Activated T-cell treated with anti-CD3 and anti-CD28 coated beads, Interleukin-2, amount 50 U/mL, for 4 hours (primary cell): ENCODE measurements around the gene ARHGAP15. TPM values are rescaled to one million over a fixed set of nuclear protein-coding genes. Genes with fewer than 3 reads are reported as not detected.

Experiments
- ATAC-seq, 2 donors: fragments of 200-7000 bp; cut with Tn5 transposase; one replicate each; pipeline ENCODE4 v1.10.0; 2021
- DNase-seq: peaks from one replicate; pipeline ENCODE4 v3.0.0-alpha.2; 2020
- H3K27me3 Mint-ChIP-seq: one replicate; pipeline ENCODE4 v1.8.0; 2021; ENCODE audit warnings: low read depth, mixed read lengths
- H3K36me3 Mint-ChIP-seq: one replicate; pipeline ENCODE4 v1.8.0; 2022; ENCODE audit warnings: mixed read lengths; ENCODE audit not compliant: insufficient read depth
- H3K4me1 Mint-ChIP-seq: one replicate; pipeline ENCODE4 v1.8.0; 2021; ENCODE audit warnings: low read depth, mixed read lengths
- H3K4me3 Mint-ChIP-seq: one replicate; pipeline ENCODE4 v1.8.0; 2021; ENCODE audit warnings: mild to moderate bottlenecking, moderate library complexity, mixed read lengths
- H3K9me3 Mint-ChIP-seq: one replicate; pipeline ENCODE4 v1.8.0; 2021; ENCODE audit warnings: mixed read lengths
- total RNA-seq, 3 donors: library from RNA; stranded (reverse); gene quantifications; one replicate each; pipeline ENCODE4 v1.2.1, GENCODE V29; 2021

ARHGAP15 gene
- total RNA-seq, 3 donors from 2014 or later: 16.3 to 26.5 (median 25.6) TPM

DNA sequence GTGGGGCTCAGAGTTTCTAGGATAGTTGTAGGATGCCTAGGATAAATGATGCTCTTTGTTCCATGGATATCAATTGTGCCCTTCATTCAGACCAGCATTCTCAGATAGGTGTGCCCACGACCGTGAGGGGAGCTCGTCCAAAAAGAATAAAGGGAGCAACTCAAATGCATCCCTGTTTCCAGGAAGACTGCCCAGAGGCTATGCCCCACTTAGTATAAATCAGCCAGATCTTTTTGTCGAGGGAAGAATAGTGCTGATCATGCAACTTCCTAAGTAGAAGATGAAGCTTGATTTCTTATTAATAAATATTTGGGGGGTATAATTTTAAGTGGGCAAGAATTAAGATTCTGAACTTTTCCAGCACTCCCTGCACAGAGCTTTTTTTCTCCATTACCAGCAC is 450.2 kb downstream of the ARHGAP15 start:
- DNase-seq (no peak), ATAC-seq (no peak)
- Mint-ChIP-seq H3K4me3 (no peak overlapping the region), H3K9me3 (peaks cover 3% of the 10 kb centered on the region), H3K27me3 (no peaks in the 10 kb centered on the region), H3K4me1 (peaks cover 22% of the 10 kb centered on the region), H3K36me3 (peaks cover 47% of the 10 kb centered on the region)

GRCh38 chr2:143581134-143581533 is 451.9 kb downstream of the ARHGAP15 start:
- peak; percentile 47 to 55 for ATAC-seq
- Mint-ChIP-seq H3K4me3 (no peak overlapping the region), H3K4me1 (peaks cover 22% of the 10 kb centered on the region)

DNA sequence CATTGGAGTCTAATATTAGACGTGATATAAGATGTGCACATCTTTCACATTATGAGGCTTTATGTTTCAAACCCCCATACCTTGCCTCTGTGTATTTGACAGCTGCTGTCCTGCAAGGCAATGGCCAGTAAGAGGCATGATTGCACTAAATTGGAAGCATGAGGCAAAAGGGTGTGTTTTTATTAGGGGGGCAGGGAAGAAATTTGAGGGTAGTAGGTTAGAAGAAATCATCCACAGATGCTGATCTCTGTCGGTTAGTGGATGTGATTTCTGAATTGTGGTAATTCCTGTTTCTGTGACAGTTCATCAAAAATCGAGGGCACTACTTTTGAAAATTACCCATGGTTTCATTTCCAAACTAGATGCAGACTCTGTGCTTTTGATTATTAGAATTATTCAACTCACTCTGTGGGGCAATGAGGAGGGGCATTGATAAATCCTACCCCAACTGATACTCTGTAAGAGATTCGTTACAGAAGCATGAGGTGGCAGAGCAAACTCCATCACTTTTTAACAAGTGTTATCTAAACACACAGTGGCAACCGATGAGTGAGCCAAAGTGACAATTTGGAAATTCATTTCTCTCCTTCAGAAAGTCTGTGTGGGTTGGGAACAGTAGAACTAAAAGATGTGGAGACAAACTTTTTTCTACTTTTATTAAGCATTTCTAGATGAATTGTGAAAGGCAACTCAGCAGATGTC is 453.0 kb downstream of the ARHGAP15 start:
- Mint-ChIP-seq H3K9me3 (peaks cover 8% of the 10 kb centered on the region), H3K4me1 (peaks cover 26% of the 10 kb centered on the region), H3K4me3 (no peak overlapping the region), H3K36me3 (peaks cover 50% of the 10 kb centered on the region), H3K27me3 (no peaks in the 10 kb centered on the region)
- DNase-seq (no peak), ATAC-seq (peak in 1 of 2 donors; percentile 76)

More at GRCh38 chr2:143581134-143581533, 451.9 kb downstream of the ARHGAP15 start:
- Mint-ChIP-seq H3K9me3 (peaks cover 3% of the 10 kb centered on the region), H3K27me3 (no peaks in the 10 kb centered on the region), H3K36me3 (peaks cover 48% of the 10 kb centered on the region)
- DNase-seq: no peak

- DNase-seq (no peak), ATAC-seq (no peak)
- Mint-ChIP-seq H3K27me3 (no peaks in the 10 kb centered on the region), H3K36me3 (peaks cover 57% of the 10 kb centered on the region), H3K9me3 (peaks cover 9% of the 10 kb centered on the region), H3K4me1 (peaks cover 38% of the 10 kb centered on the region), H3K4me3 (no peak overlapping the region)
Observed at GRCh38 chr2:143584936-143585335, 455.7 kb downstream of the ARHGAP15 start.

GRCh38 chr2:143586119-143586518 is 456.9 kb downstream of the ARHGAP15 start:
- no peaks in the 10 kb centered on the region for H3K27me3 Mint-ChIP-seq
- ATAC-seq (no peak), DNase-seq (no peak)
- peaks cover 9% of the 10 kb centered on the region for H3K9me3 Mint-ChIP-seq
- H3K4me1 Mint-ChIP-seq: peaks cover 31% of the 10 kb centered on the region
- H3K4me3 Mint-ChIP-seq: no peak overlapping the region
- peaks cover 57% of the 10 kb centered on the region for H3K36me3 Mint-ChIP-seq

DNA sequence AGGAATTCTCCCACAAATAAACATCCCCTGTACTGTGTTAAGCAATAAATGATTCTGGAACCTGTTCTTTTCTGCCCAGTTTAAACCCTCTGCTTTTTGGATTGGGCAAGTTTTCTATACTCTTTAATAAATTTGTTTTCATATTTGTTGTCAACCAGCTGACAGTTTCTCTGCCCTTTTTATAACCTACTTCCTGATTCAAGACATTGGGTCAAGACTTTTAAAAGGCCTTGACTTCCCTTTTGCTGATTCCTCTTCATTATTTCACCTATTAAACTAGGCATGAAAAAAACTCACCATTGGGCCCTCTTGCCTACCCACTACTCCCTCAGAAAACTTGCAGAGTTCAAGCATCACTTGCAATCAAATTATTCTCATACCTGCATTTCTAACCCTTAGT is 459.5 kb downstream of the ARHGAP15 start:
- H3K4me3 Mint-ChIP-seq: no peak overlapping the region
- peaks cover 44% of the 10 kb centered on the region for H3K36me3 Mint-ChIP-seq
- ATAC-seq (no peak), DNase-seq (no peak)
- H3K27me3 Mint-ChIP-seq: no peaks in the 10 kb centered on the region
- H3K4me1 Mint-ChIP-seq: peaks cover 16% of the 10 kb centered on the region
- H3K9me3 Mint-ChIP-seq: peaks cover 5% of the 10 kb centered on the region

- no peak overlapping the region for H3K4me3 Mint-ChIP-seq
- DNase-seq (no peak), ATAC-seq (no peak)
- peaks cover under 1% of the 10 kb centered on the region for H3K4me1 Mint-ChIP-seq
- no peaks in the 10 kb centered on the region for H3K27me3 Mint-ChIP-seq
- H3K9me3 Mint-ChIP-seq: no peaks in the 10 kb centered on the region
- peaks cover 33% of the 10 kb centered on the region for H3K36me3 Mint-ChIP-seq
Observed at GRCh38 chr2:143594161-143594560, 464.9 kb downstream of the ARHGAP15 start.

DNA sequence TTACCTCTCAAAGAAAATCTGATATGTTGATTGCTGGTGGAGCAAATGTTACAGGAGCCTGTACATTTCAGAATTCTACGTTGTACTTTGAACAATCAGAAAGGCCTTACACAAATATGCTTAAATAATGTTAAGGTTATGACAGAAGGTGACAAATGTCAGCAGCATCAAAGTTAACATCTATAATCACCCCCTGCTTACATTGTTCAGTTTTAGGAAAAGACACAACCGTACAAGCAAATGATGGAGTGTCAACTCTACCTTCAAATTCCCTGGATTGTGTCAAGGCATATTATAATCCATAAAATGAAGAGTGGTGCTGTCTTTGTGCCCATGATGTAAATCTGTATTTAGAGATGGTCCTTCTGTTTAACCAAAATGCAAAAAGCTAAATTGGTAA is 465.5 kb downstream of the ARHGAP15 start:
- Mint-ChIP-seq H3K27me3 (no peaks in the 10 kb centered on the region), H3K9me3 (no peaks in the 10 kb centered on the region), H3K4me1 (no peaks in the 10 kb centered on the region), H3K36me3 (peaks cover 35% of the 10 kb centered on the region), H3K4me3 (no peak overlapping the region)
- ATAC-seq: no peak
- no peak for DNase-seq

- ATAC-seq (no peak), DNase-seq (no peak)
- Mint-ChIP-seq H3K4me1 (peaks cover 12% of the 10 kb centered on the region), H3K27me3 (no peaks in the 10 kb centered on the region), H3K36me3 (peaks cover 24% of the 10 kb centered on the region), H3K9me3 (no peaks in the 10 kb centered on the region), H3K4me3 (no peak overlapping the region)
Observed at GRCh38 chr2:143600116-143600515, 470.9 kb downstream of the ARHGAP15 start.

- H3K36me3 Mint-ChIP-seq: peaks cover 17% of the 10 kb centered on the region
- H3K9me3 Mint-ChIP-seq: no peaks in the 10 kb centered on the region
- DNase-seq: no peak
- no peak overlapping the region for H3K4me3 Mint-ChIP-seq
- H3K27me3 Mint-ChIP-seq: no peaks in the 10 kb centered on the region
- ATAC-seq: no peak
- H3K4me1 Mint-ChIP-seq: peaks cover 16% of the 10 kb centered on the region
Observed at GRCh38 chr2:143601828-143602227, 472.6 kb downstream of the ARHGAP15 start.

DNA sequence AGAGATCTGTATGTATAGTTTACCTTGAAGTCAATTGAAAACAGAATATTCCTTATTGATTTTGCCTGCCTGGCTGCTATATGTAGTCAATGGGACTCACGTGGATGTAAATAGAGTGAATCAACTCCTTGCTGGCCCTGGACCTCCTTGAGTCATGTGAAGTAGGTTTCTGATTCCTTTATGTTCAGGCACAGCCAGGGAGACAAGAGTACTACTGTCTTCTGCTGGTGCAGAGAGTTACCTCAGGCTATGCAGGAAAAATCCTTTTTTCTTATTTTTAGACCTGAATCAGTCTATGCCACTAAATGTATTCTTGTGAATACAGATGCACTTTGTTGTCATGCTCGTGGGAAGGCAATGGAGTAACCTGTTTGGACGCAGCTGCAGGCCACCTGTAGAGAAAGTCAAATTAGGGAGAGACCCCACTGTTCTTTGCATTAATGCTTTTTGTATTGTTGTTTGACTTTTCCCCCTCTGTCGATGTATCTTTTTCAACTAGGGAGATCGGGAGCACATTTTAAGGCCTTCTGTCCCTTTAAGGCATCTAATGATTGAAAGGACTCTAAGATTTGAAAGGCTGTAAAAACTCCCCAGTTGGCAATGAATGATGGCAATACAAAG is 473.9 kb downstream of the ARHGAP15 start:
- no peak overlapping the region for H3K4me3 Mint-ChIP-seq
- H3K4me1 Mint-ChIP-seq: peaks cover 27% of the 10 kb centered on the region
- peaks cover 20% of the 10 kb centered on the region for H3K36me3 Mint-ChIP-seq
- H3K27me3 Mint-ChIP-seq: no peaks in the 10 kb centered on the region
- DNase-seq (no peak), ATAC-seq (no peak)
- H3K9me3 Mint-ChIP-seq: no peaks in the 10 kb centered on the region

DNA sequence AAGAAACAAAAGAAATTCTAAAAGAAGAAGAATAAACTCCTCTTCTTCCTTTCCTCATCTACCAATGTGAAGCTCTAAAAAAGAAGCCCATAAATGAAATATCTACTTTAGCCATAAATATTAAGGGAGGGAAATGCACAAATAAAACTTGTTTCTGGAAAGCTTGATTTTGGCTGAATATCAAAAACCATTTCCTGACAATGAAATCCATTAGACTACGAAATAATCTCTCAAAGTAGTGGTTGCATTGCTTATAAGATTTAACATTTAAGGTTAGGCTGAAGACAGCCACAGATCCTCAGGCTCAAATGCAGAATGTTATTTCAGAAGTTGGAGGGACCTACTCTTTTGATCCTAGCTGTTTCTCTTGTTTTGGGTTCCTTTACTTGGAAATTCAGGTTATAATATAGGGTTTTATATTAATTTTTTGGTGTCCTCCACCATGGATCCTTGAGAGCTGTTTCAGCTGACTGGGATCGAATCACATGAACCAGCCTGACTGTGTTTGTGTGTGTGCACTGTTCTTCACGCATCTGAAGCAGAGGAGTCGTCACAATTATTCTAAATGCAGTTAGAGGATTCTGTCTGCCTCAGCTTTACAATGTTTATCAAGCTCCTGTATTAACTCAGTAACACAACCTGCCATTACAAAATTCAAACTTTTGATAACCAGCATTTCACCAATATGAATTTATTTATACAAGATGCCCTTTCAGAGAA is 474.8 kb downstream of the ARHGAP15 start:
- Mint-ChIP-seq H3K9me3 (no peaks in the 10 kb centered on the region), H3K27me3 (no peaks in the 10 kb centered on the region), H3K4me3 (no peak overlapping the region), H3K4me1 (peaks cover 33% of the 10 kb centered on the region), H3K36me3 (peaks cover 19% of the 10 kb centered on the region)
- DNase-seq (no peak), ATAC-seq (no peak)

GRCh38 chr2:143604566-143604959 is 475.3 kb downstream of the ARHGAP15 start:
- ATAC-seq (no peak), DNase-seq (no peak)
- Mint-ChIP-seq H3K4me1 (peaks cover 34% of the 10 kb centered on the region), H3K4me3 (no peak overlapping the region), H3K9me3 (no peaks in the 10 kb centered on the region), H3K36me3 (peaks cover 17% of the 10 kb centered on the region), H3K27me3 (no peaks in the 10 kb centered on the region)

DNA sequence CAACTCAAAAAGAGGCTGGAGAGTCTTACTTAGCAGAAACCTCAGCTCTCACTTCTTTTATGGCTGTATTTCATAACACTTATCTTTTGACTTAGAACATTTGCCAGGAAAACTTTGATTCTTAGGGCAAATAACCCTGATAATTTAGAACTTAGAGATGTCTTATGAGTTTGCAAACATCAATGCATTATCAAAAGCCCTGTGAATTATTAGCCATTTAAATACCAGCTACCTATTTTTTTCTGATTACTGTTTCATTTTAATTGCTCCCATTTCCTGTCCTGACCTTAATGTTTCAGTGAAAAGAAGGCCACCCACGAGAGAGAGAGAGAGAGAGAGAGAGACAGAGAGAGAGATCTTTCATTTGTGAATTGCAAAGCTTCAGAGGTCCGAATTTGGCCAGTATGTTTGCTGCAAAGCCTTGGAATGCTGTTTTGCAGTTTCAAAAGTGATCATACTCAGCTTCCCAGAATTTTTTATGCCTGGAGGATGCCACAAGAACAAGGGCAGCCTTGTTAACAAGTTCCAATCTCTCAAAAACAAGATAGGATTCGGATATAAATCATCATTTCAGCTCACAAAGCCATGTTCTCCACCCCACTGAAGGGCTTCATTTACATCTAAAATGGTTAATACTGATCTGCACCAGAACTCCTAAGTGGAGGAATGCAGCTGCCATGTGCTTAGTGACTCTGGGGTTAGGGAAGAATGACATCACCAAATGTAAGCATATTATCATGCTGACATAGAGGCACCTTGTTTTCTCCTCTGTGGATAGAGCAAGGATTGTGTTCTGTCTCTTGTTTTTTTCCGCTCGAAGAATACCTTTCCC is 478.2 kb downstream of the ARHGAP15 start:
- Mint-ChIP-seq H3K4me1 (peaks cover 39% of the 10 kb centered on the region), H3K36me3 (peaks cover 26% of the 10 kb centered on the region), H3K27me3 (no peaks in the 10 kb centered on the region), H3K9me3 (no peaks in the 10 kb centered on the region), H3K4me3 (no peak overlapping the region)
- ATAC-seq: no peak
- no peak for DNase-seq
